Astrocyte of the cerebellum (primary cell): Measurements from ENCODE around the gene UGT1A8.
"Not testable (repeated sequence)": the region's sequence is repeated elsewhere in the genome, so short reads cannot be mapped to it uniquely, and the experiment has no call there.

Experiments
- DNase-seq: peaks from one replicate; pipeline ENCODE4 v3.0.0-alpha.2; 2011; ENCODE audit warnings: low read depth
- H3K4me3 ChIP-seq: 2 replicates; pipeline ENCODE4 v1.5.1; 2011; ENCODE audit warnings: mild to moderate bottlenecking, low read depth, low read length, moderate library complexity
- in situ Hi-C: cut with HindIII; loops from 2 replicates; pipeline ENCODE4 v1.10.0; 2017; ENCODE audit warnings: low sequenced_read_pairs
- TF ChIP-seq, protein P1 (sequence below): IDR thresholded peaks from 2 replicates; pipeline ENCODE4 v1.5.1; 2012; ENCODE audit warnings: low read length, low read depth, moderate library complexity, mild to moderate bottlenecking; ENCODE audit errors: missing control alignments

UGT1A8 gene

DNA sequence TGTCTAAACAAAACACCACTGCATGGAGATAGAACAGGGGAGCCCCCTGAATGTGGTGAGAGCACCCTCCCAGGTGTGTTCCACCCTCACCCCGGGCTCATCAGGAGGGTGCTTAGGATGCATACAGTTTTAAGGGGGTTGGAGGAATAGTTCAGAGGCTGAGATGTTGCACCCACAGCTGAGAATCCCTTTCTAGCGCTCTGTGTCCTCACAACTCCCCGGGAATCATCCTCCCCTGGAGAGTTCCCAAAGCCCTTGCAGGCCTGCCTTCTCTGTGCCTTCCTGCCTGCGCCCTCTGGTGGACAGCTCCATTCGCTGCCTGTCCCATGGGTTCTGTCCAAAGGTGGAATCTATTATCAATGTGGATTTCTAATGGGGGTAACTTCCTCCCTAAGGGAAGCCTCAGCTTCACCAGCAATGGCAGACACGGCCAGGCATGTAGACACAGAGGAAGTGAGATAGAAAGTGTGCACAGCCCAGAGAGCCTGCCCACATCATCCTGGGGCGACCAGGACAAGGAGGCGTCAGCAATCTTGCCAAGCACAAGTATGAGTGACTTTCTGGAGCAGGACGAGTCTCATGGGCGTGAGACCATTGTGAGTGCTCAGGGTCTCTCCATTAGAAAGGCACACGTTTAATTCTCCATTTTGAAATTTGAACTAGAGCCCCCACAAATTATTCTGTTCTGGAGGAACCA is 94.0 kb downstream of the UGT1A8 start:
- in situ Hi-C loops = no loop called here
- DNase-seq = peak; percentile 41
- H3K4me3 ChIP-seq = no peak overlapping the region
- TF ChIP-seq, protein P1, sequence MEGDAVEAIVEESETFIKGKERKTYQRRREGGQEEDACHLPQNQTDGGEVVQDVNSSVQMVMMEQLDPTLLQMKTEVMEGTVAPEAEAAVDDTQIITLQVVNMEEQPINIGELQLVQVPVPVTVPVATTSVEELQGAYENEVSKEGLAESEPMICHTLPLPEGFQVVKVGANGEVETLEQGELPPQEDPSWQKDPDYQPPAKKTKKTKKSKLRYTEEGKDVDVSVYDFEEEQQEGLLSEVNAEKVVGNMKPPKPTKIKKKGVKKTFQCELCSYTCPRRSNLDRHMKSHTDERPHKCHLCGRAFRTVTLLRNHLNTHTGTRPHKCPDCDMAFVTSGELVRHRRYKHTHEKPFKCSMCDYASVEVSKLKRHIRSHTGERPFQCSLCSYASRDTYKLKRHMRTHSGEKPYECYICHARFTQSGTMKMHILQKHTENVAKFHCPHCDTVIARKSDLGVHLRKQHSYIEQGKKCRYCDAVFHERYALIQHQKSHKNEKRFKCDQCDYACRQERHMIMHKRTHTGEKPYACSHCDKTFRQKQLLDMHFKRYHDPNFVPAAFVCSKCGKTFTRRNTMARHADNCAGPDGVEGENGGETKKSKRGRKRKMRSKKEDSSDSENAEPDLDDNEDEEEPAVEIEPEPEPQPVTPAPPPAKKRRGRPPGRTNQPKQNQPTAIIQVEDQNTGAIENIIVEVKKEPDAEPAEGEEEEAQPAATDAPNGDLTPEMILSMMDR = peak; percentile 97

GRCh38 chr2:233712611-233713261 is 95.3 kb downstream of the UGT1A8 start, which contains the start of gene UGT1A5:
Gene UGT1A5, plus strand, starts transcription at chr2:233712907. Its CDS starts 85 bp downstream, at chr2:233712992.
- TF ChIP-seq, protein P1 = no peak
- no peak within 1 kb of the TSS for H3K4me3 ChIP-seq
- no peak for DNase-seq
- in situ Hi-C loops = no loop called here

GRCh38 chr2:233713262-233713615 is 95.8 kb downstream of the UGT1A8 start:
- TF ChIP-seq, protein P1 = no peak
- H3K4me3 ChIP-seq = no peak overlapping the region
- no peak for DNase-seq
- in situ Hi-C loops = no loop called here

DNA sequence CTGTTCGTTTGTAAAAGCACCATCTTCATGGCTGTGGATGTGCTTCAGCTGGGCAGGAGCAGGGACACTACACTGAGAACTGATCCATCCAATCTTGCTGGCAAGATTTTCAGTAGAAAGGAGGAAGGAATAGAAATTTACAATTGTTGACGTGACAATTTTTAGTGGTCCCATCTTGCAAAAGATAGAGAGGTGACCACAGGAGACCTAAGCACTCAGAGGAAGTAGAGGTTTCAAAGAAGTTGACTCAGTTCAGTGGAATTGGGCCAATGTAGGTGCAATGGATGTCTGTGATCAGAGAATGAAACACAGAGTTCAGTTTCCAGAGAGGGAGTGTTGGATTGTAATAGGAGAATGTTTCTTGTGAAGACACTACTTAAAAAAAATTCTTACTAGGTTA is 96.7 kb downstream of the UGT1A8 start:
- no peak for DNase-seq
- no peak overlapping the region for H3K4me3 ChIP-seq
- in situ Hi-C loops = no loop called here
- TF ChIP-seq, protein P1 = no peak

DNA sequence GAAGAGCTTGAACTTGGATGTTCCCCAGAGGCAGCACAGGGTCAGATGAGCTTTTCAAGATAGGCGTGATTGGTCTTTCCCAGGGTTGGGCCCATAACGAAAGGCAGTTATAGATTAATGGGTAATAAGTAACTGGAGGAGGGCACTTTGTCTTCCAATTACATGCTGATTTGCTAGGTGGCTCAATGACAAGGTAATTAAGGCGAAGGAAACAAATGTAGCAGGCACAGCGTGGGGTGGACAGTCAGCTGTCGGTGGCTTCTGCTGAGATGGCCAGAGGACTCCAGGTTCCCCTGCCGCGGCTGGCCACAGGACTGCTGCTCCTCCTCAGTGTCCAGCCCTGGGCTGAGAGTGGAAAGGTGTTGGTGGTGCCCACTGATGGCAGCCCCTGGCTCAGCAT is 101.1 kb downstream of the UGT1A8 start, which contains the start of gene UGT1A4:
UGT1A4 (plus strand) TSS at position 185 of the 400 bp plus-strand sequence; CDS start at position 270, 85 bp downstream.
- in situ Hi-C loops = no loop called here

GRCh38 chr2:233728723-233729301 is 111.4 kb downstream of the UGT1A8 start, which contains the start of gene UGT1A3:
Gene UGT1A3, plus strand, starts transcription at chr2:233729042. Its CDS starts 85 bp downstream, at chr2:233729127.
- no peak for DNase-seq
- in situ Hi-C loops = no loop called here

More for the DNA sequence above, 101.1 kb downstream of the UGT1A8 start, which contains the start of gene UGT1A4:
- TF ChIP-seq, protein P1 = no peak
- DNase-seq = no peak
- no peak within 1 kb of the TSS for H3K4me3 ChIP-seq

GRCh38 chr2:233736868-233737653 is 119.6 kb downstream of the UGT1A8 start:
- in situ Hi-C loops, H3K4me3 ChIP-seq, DNase-seq: not testable (repeated sequence)

More at GRCh38 chr2:233728723-233729301, 111.4 kb downstream of the UGT1A8 start, which contains the start of gene UGT1A3:
- no peak within 1 kb of the TSS for H3K4me3 ChIP-seq
- TF ChIP-seq, protein P1 = no peak
